H7 (cell line): ENCODE results near the gene STARD3. TPM values are rescaled to one million over a fixed set of nuclear protein-coding genes. Genes with fewer than 3 reads are reported as not detected.
"Not testable (repeated sequence)": the region's sequence is repeated elsewhere in the genome, so short reads cannot be mapped to it uniquely, and the experiment has no call there.

Experiments used
- DNase-seq: peaks from one replicate; pipeline ENCODE4 v3.0.0; 2012
- H3K27me3 ChIP-seq: 2 replicates; pipeline ENCODE4 v1.6.0; 2011; ENCODE audit warnings: mild to moderate bottlenecking, low read length; ENCODE audit not compliant: control insufficient read depth, insufficient read depth
- H3K36me3 ChIP-seq: replicated peaks from 2 replicates; pipeline ENCODE4 v1.5.1; 2011; ENCODE audit warnings: low read length; ENCODE audit not compliant: control insufficient read depth, insufficient read depth
- H3K4me3 ChIP-seq: 2 replicates; pipeline ENCODE4 v1.5.1; 2011; ENCODE audit warnings: low read depth, mild to moderate bottlenecking, control low read depth, low read length, moderate library complexity; ENCODE audit not compliant: insufficient read depth
- total RNA-seq: library from RNA; depleted of rRNA; stranded (reverse); fragments of >200 nt; shearing (Covaris generic); gene quantifications from 2 replicates; pipeline ENCODE4 v1.2.3, GENCODE V29; 2014; rRNA removed

The STARD3 gene
- 55.6 and 66.3 TPM in 2 replicates for total RNA-seq

GRCh38 chr17:39636927-39637736 is at the start of gene STARD3:
Gene STARD3 (plus strand): TSS chr17:39637144. CDS start chr17:39653532, 16,388 bp downstream.
- Histone ChIP-seq H3K36me3 (no peaks in the 10 kb centered on the region), H3K4me3 (peak within 1 kb of the TSS; percentile 95), H3K27me3 (no peaks in the 10 kb centered on the region)
- DNase-seq = peak; percentile 97

- not testable (repeated sequence) for H3K4me3 ChIP-seq, DNase-seq, H3K36me3 ChIP-seq
- H3K27me3 ChIP-seq = peaks cover 33% of the 10 kb centered on the region
These were observed 46.8 kb upstream of the STARD3 start for GRCh38 chr17:39590180-39590579.

GRCh38 chr17:39591958-39592954 is 44.7 kb upstream of the STARD3 start:
- Histone ChIP-seq H3K27me3 (peaks cover 53% of the 10 kb centered on the region), H3K4me3 (no peak overlapping the region), H3K36me3 (no peaks in the 10 kb centered on the region)
- DNase-seq = peak; percentile 87

- no peak overlapping the region for H3K4me3 ChIP-seq
- H3K27me3 ChIP-seq = peaks cover 65% of the 10 kb centered on the region
- no peaks in the 10 kb centered on the region for H3K36me3 ChIP-seq
- DNase-seq = no peak
These were observed 43.6 kb upstream of the STARD3 start for GRCh38 chr17:39593371-39593770.

GRCh38 chr17:39595294-39595693 is 41.6 kb upstream of the STARD3 start:
- H3K4me3 ChIP-seq = no peak overlapping the region
- DNase-seq = no peak

GRCh38 chr17:39595928-39596510 is 40.9 kb upstream of the STARD3 start:
- no peaks in the 10 kb centered on the region for H3K36me3 ChIP-seq
- no peak overlapping the region for H3K4me3 ChIP-seq
- H3K27me3 ChIP-seq = peaks cover 89% of the 10 kb centered on the region
- peak; percentile 67 for DNase-seq

More at GRCh38 chr17:39595294-39595693, 41.6 kb upstream of the STARD3 start:
- H3K27me3 ChIP-seq = peaks cover 82% of the 10 kb centered on the region
- H3K36me3 ChIP-seq = no peaks in the 10 kb centered on the region

- Histone ChIP-seq H3K4me3 (no peak overlapping the region; the same call in 1 of the 2 replicates), H3K36me3 (no peaks in the 10 kb centered on the region), H3K27me3 (peaks cover 94% of the 10 kb centered on the region)
- DNase-seq = peak; percentile 73
These were observed 40.2 kb upstream of the STARD3 start for GRCh38 chr17:39596543-39597267.

GRCh38 chr17:39597372-39598046 is 39.4 kb upstream of the STARD3 start:
- H3K36me3 ChIP-seq = no peaks in the 10 kb centered on the region
- no peak overlapping the region for H3K4me3 ChIP-seq
- peaks cover 99% of the 10 kb centered on the region for H3K27me3 ChIP-seq
- DNase-seq = peak; percentile 61

GRCh38 chr17:39598047-39598481 is 38.9 kb upstream of the STARD3 start:
- H3K27me3 ChIP-seq = peaks cover 99% of the 10 kb centered on the region
- no peaks in the 10 kb centered on the region for H3K36me3 ChIP-seq
- peak; percentile 52 for DNase-seq
- H3K4me3 ChIP-seq = no peak overlapping the region

- peaks cover 99% of the 10 kb centered on the region for H3K27me3 ChIP-seq
- peak; percentile 66 for DNase-seq
- H3K36me3 ChIP-seq = no peaks in the 10 kb centered on the region
- no peak overlapping the region for H3K4me3 ChIP-seq
These were observed 38.3 kb upstream of the STARD3 start for GRCh38 chr17:39598630-39599003.

GRCh38 chr17:39599004-39599664 is 37.8 kb upstream of the STARD3 start:
- peak; percentile 87 for DNase-seq
- Histone ChIP-seq H3K36me3 (no peaks in the 10 kb centered on the region), H3K27me3 (peaks cover 99% of the 10 kb centered on the region), H3K4me3 (no peak overlapping the region)

GRCh38 chr17:39599665-39600231 is 37.2 kb upstream of the STARD3 start:
- no peak overlapping the region for H3K4me3 ChIP-seq
- H3K27me3 ChIP-seq = peaks cover 98% of the 10 kb centered on the region
- peak; percentile 73 for DNase-seq
- H3K36me3 ChIP-seq = no peaks in the 10 kb centered on the region
